Erythroblast (primary cell): ENCODE results near the gene SLC19A1.

Experiments
- GATA1 ChIP-seq: IDR thresholded peaks from 2 replicates; pipeline ENCODE4 v1.6.1; 2011; ENCODE audit warnings: low read depth, mild to moderate bottlenecking, control low read depth, low read length, moderate library complexity
- POLR2A ChIP-seq: IDR thresholded peaks from 2 replicates; pipeline ENCODE4 v1.6.1; 2011; ENCODE audit warnings: mild to moderate bottlenecking, low read length

DNA sequence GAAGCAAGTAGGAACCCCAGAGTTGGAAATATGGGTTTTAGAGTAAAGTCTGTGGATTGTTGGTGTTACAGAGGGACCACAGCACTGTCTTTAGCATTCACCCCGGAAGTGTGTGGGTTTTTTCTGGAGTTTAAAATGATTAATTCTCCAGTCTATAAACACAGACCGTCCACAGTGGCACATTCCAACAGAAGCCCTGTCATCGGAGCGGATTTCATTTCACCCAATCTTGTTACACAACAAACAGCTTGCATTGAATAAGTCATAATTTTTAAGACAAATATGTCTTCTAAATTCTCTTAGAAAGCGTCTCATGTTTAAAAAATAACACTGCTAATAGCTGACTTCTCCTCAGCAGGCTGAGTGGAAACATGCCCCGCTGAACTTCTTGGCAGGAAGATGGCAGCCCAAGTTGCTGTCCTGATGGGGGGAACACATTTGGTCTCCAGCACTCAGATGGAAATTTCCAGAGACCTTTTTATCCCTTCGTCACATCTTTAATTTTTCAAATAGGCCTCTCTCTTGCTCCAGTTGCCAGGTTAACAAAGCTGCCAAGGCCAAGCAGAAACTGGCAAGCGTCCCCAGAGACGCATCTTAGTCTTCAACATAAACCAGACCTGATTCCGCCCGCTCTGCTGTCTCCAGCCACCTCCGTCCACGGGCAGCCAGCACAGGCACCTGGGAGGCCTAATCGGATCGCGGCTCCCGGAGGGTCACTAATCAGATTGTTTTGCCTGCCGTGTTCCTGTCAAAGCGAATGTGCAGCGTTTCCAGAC is 28.8 kb upstream of the SLC19A1 start:
- TF ChIP-seq POLR2A, result no peak
- TF ChIP-seq GATA1, result no peak
